GM19023 (cell line): Measurements from ENCODE around the gene PLCG2.
A peak's percentile ranks its signal among the peaks of the same experiment; 100 is the strongest.
"Not testable (repeated sequence)": the region's sequence is repeated elsewhere in the genome, so short reads cannot be mapped to it uniquely, and the experiment has no call there.

Experiments
- ATAC-seq: cut with Tn5 transposase; IDR thresholded peaks from one replicate; pipeline ENCODE4 v1.9.1; 2021; ENCODE audit warnings: mild to moderate bottlenecking, moderate library complexity; ENCODE audit not compliant: unreplicated experiment

PLCG2 gene

DNA sequence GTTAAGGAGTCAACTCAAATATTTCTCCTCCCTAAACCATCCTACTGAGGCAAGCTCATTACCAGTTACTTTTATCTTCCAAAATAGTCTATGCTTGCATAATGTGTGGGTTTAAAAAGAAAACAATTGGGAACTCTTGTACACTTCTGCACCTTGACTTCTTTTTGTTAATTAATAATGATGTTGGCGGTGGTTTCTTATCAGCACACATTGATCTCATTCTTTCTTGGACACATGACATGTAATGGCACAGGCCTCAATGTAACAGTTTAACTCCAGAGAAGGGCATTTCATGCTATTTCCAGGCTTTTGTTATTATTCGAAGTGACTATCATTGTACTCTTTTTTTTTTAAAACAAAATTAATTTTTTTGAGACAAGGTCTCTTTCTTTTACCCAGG, 7.8 kb downstream of the PLCG2 start:
- ATAC-seq, result no peak

DNA sequence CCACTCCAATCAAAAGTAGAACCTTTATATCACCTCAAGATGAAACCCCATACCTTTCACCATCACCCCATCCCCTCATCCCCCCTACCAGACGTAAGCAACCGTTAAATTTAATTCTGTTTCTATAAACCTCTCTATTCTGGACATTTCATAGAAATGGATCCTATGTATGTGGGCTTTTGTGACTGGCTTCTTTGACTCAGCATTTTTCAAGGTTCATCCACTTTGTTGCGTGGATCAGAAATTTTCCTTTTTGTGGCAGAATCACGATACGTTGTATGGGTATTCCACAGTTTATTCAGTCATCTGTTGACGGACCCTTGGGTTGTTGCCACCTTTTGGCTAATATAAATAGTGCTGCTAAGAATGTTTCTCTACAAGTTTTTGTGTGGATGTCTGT, 8.6 kb downstream of the PLCG2 start:
- no peak for ATAC-seq

DNA sequence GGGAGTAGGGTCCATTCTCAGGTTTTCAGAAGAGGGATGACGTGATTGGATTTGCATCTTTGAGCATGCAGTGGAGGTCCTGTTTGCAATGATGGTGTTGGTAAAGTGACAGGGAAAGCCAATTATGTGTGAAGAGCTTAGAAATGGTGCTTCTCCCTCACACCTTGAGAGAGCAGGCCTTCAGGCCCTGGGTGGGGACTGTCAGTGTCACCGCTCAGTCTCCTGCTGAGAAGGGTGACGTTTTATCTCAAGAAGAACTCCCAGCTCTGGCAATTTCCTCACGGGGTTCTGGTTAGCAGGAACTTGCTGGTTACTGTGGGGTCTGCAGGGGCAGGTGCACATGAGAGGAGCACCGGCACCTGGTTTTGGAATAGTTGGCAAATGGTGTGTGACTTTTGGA, 11.2 kb downstream of the PLCG2 start:
- ATAC-seq, result no peak

DNA sequence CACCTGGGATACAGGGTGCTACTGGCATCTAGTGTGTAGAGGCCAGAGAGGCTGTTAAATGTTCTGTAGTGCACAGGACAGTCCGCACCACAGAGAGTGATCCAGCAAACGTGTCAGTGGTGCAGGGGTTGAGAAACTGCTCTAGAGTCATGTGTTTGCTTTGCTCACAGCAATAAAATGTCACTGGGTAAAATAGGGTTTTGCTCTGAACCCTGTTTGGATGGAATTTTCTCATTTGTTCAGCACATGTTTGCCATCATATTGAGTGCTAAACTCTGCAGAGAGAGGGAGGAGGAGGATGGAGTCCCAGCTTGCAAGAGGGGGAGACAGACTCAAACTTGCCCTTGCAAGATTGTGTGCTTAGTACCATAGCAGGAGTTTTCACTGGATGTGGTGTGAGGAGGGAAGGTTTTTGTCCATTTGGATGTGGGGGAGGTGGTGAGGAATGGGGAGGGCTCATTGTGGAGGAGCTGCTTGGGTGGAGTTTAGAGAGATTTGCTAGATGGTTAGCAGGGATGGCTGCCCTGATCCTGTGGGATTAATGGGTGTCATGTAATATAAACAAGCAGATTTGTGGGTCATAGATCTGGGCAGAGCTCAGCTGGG, 11.8 kb downstream of the PLCG2 start:
- ATAC-seq, result no peak

DNA sequence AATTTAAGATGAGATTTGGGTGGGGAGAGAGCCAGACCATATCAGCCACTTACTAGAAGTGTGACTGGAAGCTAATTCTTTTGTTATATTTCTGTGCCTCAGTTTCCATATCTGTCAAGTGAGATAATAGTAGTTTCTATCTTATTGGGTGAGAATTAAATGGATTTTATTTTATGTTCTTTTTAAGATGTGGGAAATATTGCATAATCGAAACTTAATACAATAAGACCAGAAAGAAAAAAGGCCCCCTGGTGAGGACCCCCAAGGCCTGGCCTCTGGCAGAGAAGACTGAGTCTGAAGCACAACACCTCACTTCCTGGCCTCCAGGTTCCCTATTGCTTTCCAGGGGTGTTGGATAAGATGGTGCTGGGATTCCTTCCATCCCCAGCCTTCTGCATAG, 13.7 kb downstream of the PLCG2 start:
- no peak for ATAC-seq

DNA sequence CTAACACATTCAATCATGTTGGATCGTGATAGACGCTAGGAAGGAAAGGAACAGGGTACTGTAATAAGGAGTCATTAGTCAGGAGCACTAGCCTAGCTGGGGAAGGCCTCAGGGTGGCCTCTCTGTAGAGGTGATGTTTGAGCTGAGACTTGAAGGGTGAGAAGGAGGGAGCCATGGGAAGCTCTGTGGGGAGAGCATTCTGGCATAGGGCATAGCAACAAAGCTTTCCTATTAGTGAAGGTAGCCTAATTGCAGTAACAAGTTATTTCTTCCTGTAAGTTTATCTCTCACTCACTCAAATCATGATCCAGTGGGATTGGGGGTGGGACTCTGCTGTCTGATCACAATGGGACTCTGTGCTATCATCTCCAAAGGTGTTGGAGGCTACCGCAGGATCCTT, 16.1 kb downstream of the PLCG2 start:
- ATAC-seq, result no peak

DNA sequence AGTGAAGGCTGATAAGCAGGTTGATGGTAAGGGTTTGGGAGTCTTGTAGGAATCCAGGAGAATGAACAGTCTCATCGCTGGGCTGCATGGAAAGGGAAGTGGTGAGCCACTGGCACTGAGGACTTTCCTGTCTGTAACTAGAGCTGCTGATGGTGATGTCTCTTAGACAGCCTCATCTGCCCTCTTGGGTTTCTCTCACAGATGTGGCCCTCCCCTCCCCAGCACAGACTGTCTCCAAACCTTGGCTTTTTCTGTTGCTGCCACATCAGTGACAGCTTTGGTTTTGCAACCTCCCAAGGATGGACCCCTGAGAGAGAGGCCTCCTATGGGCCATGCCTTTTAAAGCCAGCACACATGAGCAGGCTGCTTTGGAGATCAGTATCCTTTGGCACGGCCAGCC, 16.9 kb downstream of the PLCG2 start:
- no peak for ATAC-seq

DNA sequence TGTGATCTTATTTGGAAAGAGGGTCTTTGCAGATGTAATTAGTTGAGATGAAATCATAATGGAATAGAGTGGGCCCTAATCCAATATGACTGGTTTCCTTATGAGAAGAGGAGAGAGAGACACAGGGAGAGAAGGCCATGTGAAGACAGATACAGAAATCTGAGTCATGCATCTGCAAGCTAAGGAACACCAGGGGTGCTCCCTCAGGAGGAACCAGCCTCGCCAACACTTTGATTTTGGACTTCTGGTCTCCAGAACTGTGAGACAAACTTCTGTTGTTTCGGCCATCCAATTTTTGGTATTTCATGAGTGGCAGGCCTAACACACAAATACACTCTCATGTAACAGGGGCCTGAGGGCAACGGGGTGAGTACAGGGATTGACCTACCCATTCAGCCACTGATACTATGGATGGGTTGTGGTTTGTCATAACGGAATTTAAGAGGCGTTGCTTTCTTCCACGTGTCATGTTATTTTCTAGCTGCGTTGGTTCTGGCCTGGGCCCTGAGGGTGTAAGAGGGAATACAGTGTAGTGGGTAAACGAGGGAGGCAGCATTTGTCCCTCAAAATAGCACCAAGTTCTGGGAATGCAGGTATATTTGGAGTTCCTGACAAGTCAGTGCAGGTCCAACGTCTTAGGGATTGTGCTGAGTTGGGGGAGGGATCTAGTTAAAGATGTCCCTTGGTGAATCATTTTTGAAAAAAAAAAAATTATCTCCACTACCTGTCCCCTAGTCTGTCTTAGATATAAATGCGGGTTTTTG, 17.7 kb downstream of the PLCG2 start:
- no peak for ATAC-seq

DNA sequence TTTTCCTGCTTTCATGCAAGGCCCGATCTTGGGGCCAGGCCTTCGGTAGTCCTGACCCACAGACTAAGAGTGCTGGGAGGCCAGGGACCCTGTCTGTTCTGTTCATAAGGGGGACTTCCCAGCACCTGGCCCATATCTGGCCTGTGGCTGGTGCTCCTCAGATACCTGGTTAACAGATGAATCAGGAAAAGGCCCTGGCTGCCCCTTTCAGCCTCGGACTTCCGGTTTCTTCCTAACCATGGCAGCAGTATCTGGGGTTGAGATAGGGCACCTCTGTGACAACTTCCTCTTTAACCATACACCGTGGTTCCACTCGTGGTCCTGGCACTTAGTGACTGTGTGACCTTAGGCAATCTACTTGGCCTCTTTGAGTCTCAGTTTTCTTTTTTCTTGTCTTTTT, 18.4 kb downstream of the PLCG2 start:
- ATAC-seq, result peak; percentile 49

DNA sequence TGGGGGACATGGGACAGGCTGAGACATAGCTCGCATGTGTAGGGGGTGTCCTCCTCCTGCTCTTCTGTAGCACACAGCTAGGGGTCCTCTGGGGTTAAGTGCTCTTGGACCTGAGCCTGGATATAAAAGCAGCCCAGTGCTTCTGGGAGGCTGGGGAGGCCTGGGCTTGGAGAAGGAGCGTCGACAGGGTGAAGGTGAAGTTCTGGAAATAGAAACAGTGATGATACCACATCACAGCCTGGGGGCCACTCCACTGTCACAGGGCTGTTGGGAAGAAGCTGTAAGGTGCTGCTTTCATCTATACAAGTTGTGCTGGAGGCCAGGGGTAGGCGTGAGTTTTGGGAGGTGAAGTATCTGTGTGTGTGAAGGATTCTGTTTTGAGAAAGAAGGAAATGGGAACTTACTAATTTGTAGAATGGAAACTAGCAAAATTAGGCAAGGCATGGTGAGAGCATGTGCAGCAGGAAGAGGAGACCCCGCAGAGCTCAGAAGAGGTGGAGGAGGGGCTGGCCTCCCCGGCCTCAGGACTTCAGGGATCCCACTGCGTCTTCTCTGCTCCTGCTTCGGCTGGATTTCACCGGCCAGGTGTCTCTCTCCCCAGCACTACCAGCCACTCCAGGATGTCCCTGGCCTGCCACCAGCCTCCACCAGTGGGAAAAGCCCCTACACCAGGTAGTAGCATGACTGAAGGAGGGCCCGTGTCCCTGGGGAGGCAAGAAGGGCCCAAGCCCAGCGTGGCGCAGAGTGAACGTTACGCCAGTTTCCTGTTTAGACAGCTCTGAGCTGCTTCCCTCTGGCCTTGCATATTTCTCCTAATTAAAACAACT, 19.4 kb downstream of the PLCG2 start:
- peak; percentile 63 for ATAC-seq

DNA sequence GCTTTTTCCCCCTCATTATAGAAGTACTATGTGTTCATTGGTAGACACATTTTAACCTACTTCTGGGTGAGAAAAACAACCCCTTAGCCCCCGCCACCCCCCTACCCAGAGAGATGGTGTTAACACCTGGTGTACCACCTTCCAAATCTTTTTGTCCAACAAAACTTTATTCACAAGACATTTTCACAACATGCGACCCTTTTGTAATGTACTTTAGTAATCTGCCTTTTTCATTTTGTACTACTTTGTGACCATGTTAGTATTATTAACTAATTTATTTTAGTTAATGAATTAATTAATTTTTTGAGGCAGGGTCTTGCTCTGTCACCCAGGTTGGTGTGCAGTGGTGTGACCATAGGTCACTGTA, 20.0 kb downstream of the PLCG2 start:
- no peak for ATAC-seq

DNA sequence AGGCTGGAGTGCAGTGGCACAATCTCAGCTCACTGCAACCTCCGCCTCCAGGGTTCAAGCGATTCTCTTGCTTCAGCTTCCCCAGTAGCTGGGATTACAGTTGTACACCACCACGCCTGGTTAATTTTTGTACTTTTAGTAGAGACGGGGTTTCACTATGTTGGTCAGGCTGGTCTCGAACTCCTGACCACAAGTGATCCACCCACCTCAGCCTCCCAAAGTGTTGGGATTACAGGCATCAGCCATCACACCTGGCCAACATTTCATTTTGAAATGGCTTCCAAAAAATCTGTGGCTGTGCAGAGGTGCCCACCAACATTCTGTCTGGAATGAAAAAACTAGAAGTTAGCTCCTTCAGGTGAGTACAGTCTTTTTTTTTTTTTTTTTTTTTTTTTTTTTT, 22.6 kb downstream of the PLCG2 start:
- ATAC-seq, result not testable (repeated sequence)

DNA sequence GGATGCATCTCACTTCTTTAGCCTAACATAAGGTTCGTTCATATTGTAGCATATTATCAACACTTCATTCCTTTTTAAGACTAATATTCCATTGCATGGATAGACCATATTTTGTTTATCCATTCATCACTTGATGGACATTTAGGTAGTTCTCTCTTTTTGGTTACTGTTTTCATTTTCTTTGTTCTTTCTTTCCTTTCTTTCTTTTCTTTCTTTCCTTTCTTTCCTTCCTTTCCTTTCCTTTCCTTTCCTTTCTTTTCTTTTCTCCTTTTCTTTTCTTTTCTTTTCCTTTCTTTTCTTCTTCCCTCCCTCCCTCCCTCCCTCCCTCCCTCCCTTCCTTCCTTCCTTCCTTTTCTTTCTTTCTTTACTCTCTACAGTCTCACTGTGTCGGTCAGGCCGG, 24.2 kb downstream of the PLCG2 start:
- no peak for ATAC-seq

DNA sequence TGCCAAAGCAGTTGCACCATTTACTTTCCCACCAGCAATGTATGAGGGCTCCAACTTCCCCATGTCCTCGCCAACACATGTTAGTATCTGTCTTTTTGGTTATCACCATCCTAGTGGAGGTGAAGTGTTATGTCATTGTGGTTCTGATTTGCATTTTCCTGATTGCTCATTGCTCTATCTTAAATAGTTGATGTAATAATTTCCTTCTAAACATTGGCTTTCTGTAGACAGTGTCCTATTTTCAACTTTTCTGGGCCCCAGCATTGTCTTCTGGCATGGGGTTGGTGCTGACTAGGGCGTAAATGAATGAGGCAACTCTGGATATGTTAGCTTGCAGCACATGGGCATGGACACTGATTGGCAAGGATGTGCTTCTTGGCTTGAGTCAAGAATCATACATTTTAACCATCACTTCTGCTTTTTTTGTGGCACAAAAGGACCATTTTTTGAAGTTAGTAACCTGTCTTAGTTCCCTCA, 25.1 kb downstream of the PLCG2 start:
- ATAC-seq, result no peak

DNA sequence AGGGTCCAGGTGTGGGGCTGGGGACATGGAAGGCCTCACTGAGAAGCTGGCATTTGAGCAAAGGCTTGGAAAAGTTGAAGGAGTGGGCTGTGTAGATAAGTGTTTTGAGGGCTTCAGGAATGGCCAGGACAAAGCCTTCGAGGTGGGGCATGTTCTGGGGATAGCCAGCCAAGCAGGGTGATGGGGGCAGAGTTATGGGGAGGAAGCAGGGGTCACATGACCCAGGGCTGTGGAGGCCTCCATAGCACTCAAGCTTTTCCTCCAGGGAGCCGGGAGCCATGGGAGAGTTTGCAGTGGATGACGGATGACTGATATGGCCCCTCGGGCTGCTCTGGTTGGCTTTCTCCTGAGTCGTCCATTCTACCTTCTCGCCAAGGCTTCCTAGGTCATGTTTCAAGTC, 27.6 kb downstream of the PLCG2 start:
- ATAC-seq, result no peak

DNA sequence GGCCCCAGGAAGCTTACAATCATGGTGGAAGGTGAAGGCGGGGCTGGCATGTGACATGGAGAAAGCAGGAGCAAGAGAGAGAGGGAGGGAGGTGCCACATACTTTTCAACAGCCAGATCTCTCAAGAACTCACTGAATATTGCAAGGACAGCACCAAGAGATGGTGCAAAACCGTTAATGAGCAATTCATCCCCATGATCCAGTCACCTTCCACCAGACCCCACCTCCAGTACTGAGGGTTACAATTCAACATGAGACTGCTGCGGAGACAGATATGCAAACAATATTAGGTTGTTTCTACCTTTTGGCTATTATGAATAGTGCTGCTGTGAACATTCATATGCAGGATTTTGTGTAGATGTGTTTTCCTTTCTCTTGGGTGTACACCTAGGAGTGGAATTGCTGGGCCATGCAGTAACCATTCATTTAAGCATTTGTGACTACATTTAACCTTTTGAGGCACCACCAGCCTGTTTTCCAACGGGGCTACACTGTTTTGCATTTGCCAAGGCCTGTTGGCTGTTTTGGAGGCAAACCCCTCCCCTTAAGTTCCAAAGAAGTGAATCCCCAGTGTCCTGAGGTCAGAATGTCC, 28.8 kb downstream of the PLCG2 start:
- no peak for ATAC-seq

DNA sequence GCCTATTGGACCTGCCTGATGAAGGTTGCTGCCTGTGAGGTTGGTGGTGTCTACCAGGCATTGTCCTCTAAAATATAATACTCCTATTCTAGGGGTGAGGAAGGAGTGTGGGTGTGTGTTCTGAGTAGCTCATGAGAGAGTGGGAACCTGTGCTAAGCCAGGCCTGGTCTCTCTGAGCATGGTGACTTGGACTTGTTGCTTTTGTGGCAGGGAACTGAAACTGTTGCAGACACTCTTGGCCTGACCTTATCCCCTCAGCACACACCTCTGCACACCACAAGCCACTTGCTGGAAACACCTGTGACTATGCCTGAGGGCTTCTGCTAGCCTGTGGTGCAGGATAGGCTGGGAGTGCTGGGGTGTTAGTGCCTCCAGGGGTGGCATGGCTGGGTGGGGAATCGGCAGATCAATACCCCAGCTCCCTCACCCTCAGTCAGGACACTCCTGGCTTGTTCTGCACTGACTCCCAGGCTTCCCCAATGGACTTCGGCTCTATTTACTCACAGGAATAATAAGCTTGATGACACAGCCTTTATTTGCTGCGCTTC, 29.9 kb downstream of the PLCG2 start:
- ATAC-seq, result peak; percentile 77

DNA sequence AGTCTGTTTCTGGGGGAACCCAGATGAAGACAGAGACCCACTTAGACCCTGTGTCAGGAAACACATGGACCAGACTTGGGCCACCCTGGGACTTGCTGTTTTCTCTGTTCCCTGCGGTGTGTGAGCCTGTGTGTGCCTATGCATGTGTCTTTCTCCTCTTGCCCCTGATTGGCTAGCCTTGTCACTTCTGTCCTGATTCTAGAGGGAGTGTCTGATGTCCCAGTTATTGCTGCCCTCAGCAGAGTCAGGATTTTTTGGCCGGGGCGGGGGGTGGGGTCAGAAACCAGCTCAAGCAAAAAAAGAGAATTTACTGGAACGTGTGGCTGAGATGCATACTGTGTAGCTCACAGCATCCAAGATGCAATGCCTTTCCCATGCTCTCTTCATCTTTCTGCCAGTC, 30.5 kb downstream of the PLCG2 start:
- no peak for ATAC-seq

DNA sequence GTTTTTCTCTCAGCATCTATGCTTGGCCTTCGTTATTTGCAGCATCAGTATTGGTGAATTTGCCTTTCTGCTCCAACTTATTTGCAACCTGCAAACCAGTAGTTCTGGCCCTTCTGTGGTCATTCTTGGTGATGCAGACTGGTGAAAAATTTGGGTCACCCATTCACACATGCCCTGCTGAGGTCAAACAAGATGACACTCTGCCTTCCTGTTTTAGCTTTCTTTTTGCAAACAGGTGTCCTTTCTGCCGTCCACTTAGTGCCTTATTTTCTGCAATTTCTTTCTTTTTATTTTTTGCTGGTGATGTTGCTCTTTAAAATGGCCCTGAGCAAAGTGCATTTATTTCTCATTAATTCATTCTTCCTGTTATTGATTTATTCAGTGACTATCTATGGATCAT, 31.3 kb downstream of the PLCG2 start:
- ATAC-seq, result no peak

DNA sequence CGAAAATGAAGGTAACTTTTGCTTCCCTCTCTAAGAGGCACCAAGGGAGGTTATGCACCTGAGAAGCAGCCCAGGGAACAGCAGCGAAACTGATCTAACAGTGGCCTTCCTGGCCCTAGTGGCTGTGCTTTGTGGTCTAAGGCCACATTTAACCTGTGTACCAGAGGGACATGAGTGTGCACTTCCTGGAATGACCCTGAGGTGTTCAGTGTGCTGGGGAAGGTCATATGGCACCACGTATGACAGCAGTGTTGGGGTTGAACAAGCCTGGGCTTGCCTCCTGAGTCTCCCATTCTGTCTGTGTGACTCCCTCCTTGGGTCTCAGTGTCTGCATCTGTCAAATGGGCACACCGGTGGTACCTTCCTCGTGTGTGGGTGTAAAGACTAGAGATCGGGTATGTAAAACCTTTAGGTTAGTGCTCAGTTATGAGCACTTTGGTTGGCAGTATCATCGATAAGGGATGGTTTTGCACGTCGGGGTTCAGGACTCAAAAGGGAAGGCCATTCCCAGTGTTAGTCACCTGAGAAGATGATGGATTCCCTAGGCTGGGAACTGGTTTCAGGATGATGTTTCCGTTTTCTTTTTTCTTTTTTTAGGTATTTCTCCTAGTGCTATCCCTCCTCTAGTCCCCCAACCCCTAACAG, 31.9 kb downstream of the PLCG2 start:
- ATAC-seq, result peak; percentile 27

DNA sequence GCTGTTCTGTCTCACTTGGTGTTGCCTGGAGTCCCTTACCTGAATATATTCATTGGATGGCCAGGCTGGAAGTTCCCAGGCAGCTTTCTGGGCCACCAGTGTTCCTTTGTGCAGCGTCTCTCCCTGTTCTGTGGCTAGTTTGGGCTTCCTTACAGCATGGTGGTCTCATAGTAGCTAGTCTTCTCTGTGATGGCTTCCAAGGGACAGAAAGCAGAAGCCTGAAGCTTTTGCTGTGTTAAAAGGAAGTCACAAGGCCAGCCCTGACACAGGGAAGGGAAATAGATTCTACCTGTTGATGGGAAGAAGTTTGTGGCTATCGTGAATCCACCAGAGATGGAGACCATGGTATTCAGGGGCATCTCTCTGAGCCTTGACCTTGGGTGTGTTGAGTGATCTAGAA, 34.6 kb downstream of the PLCG2 start:
- ATAC-seq, result no peak
